ENCODE data around the gene TMEM167B.

The TMEM167B gene

GRCh38 chr1:109095631-109096030, 5.1 kb downstream of the TMEM167B start:
- H3K4me3 ChIP-seq (ENCODE audit: low read length), result no peak overlapping the region
- peaks cover 17% of the 10 kb centered on the region for H3F3A ChIP-seq (ENCODE audit: control insufficient read depth, insufficient read depth)
- H3K27me3 ChIP-seq (ENCODE audit: control insufficient read depth, low read length), result no peaks in the 10 kb centered on the region
- TF ChIP-seq EZH2phosphoT487 (IDR thresholded peaks at IDR 0.05; ENCODE audit: borderline replicate concordance, low read length) (no peak), CTCF (IDR thresholded peaks at IDR 0.05; ENCODE audit: low read depth, low read length, poor library complexity, severe bottlenecking) (no peak)
- no peaks in the 10 kb centered on the region for H3K9me2 ChIP-seq (replicated peaks; ENCODE audit: control insufficient read depth, low read length)
- H4K20me1 ChIP-seq (ENCODE audit: control insufficient read depth, insufficient read depth, low read depth, low read length), result no peaks in the 10 kb centered on the region; the same call in 1 of the 2 replicates
- H3K4me2 ChIP-seq (ENCODE audit: low read length), result no peak overlapping the region
- H3K9me3 ChIP-seq (ENCODE audit: control insufficient read depth, insufficient read depth, low read length), result no peaks in the 10 kb centered on the region
- peaks cover 45% of the 10 kb centered on the region for H3K36me3 ChIP-seq (ENCODE audit: control insufficient read depth, low read length)
- no peak overlapping the region for H3K27ac ChIP-seq (ENCODE audit: low read depth, low read length)
- H3K4me1 ChIP-seq (ENCODE audit: control insufficient read depth, low read length), result peaks cover 15% of the 10 kb centered on the region
- H3K79me2 ChIP-seq (ENCODE audit: control insufficient read depth, low read length), result peaks cover 50% of the 10 kb centered on the region

GRCh38 chr1:109096120-109096519, 5.6 kb downstream of the TMEM167B start:
- no peak overlapping the region for H3K27ac ChIP-seq (ENCODE audit: low read depth, low read length)
- H3K4me3 ChIP-seq (ENCODE audit: low read length), result no peak overlapping the region
- peaks cover 50% of the 10 kb centered on the region for H3K36me3 ChIP-seq (ENCODE audit: control insufficient read depth, low read length)
- peaks cover 50% of the 10 kb centered on the region for H3K79me2 ChIP-seq (ENCODE audit: control insufficient read depth, low read length)
- TF ChIP-seq CTCF (IDR thresholded peaks at IDR 0.05; ENCODE audit: low read depth, low read length, poor library complexity, severe bottlenecking) (no peak), EZH2phosphoT487 (IDR thresholded peaks at IDR 0.05; ENCODE audit: borderline replicate concordance, low read length) (no peak)
- no peaks in the 10 kb centered on the region for H3K9me3 ChIP-seq (ENCODE audit: control insufficient read depth, insufficient read depth, low read length)
- H3K4me1 ChIP-seq (ENCODE audit: control insufficient read depth, low read length), result peaks cover 15% of the 10 kb centered on the region
- H3K9me2 ChIP-seq (replicated peaks; ENCODE audit: control insufficient read depth, low read length), result no peaks in the 10 kb centered on the region
- H4K20me1 ChIP-seq (ENCODE audit: control insufficient read depth, insufficient read depth, low read depth, low read length), result no peaks in the 10 kb centered on the region; the same call in 1 of the 2 replicates
- no peak overlapping the region for H3K4me2 ChIP-seq (ENCODE audit: low read length)
- H3K27me3 ChIP-seq (ENCODE audit: control insufficient read depth, low read length), result no peaks in the 10 kb centered on the region
- peaks cover 20% of the 10 kb centered on the region for H3F3A ChIP-seq (ENCODE audit: control insufficient read depth, insufficient read depth)

- H4K20me1 ChIP-seq (ENCODE audit: control insufficient read depth, insufficient read depth, low read depth, low read length), result peaks cover 4% of the 10 kb centered on the region
- no peaks in the 10 kb centered on the region for H3K27me3 ChIP-seq (ENCODE audit: control insufficient read depth, low read length)
- peak overlapping the region; percentile 98 for H3K4me3 ChIP-seq (ENCODE audit: low read length)
- TF ChIP-seq EZH2phosphoT487 (IDR thresholded peaks at IDR 0.05; ENCODE audit: borderline replicate concordance, low read length) (no peak), CTCF (IDR thresholded peaks at IDR 0.05; ENCODE audit: low read depth, low read length, poor library complexity, severe bottlenecking) (peak; percentile 88)
- H3K27ac ChIP-seq (ENCODE audit: low read depth, low read length), result peak overlapping the region; percentile 77
- peaks cover 34% of the 10 kb centered on the region for H3F3A ChIP-seq (ENCODE audit: control insufficient read depth, insufficient read depth)
- peaks cover 15% of the 10 kb centered on the region for H3K4me1 ChIP-seq (ENCODE audit: control insufficient read depth, low read length)
- H3K9me3 ChIP-seq (ENCODE audit: control insufficient read depth, insufficient read depth, low read length), result no peaks in the 10 kb centered on the region
- H3K4me2 ChIP-seq (ENCODE audit: low read length), result peak overlapping the region; percentile 61
- H3K79me2 ChIP-seq (ENCODE audit: control insufficient read depth, low read length), result peaks cover 26% of the 10 kb centered on the region
- no peaks in the 10 kb centered on the region for H3K9me2 ChIP-seq (replicated peaks; ENCODE audit: control insufficient read depth, low read length)
- peaks cover 39% of the 10 kb centered on the region for H3K36me3 ChIP-seq (ENCODE audit: control insufficient read depth, low read length)
These were observed 9.6 kb downstream of the TMEM167B start for GRCh38 chr1:109099938-109100773.

Measured in DOHH2 (cell line).